HepG2 (cell line): ENCODE results near the gene CSNK1D. TPM values are rescaled to one million over a fixed set of nuclear protein-coding genes. Genes with fewer than 3 reads are reported as not detected.
A peak's percentile ranks its signal among the peaks of the same experiment; 100 is the strongest.

Experiments used
- DZIP1 ChIP-seq: sonication (generic); formaldehyde crosslinking; IDR thresholded peaks from 2 replicates; pipeline ENCODE4 v1.5.0; 2020; ENCODE audit warnings: mild to moderate bottlenecking, missing genetic modification reagents
- KAT7 ChIP-seq: IDR thresholded peaks from 2 replicates; pipeline ENCODE4 v1.6.1; 2018; ENCODE audit warnings: borderline replicate concordance, missing compliant biosample characterization
- KDM3A ChIP-seq: IDR thresholded peaks from 2 replicates; pipeline ENCODE4 v1.6.1; 2018; ENCODE audit warnings: low read depth, missing compliant biosample characterization
- KLF9 ChIP-seq: IDR thresholded peaks from 2 replicates; pipeline ENCODE4 v1.6.1; 2016; ENCODE audit warnings: low read depth
- POGK ChIP-seq: sonication (generic); formaldehyde crosslinking; conservative IDR thresholded peaks from 2 replicates; pipeline ENCODE4 v1.8.0; 2022; ENCODE audit warnings: mild to moderate bottlenecking, moderate library complexity, missing genetic modification reagents
- SCMH1 ChIP-seq: sonication (generic); formaldehyde crosslinking; IDR thresholded peaks from 2 replicates; pipeline ENCODE4 v1.9.0; 2021; ENCODE audit warnings: missing genetic modification reagents, mild to moderate bottlenecking, borderline replicate concordance
- SMARCE1 ChIP-seq: fragments of 450-650 bp; IDR thresholded peaks from 2 replicates; pipeline ENCODE4 v1.6.1; 2017; ENCODE audit warnings: borderline replicate concordance
- UBTF ChIP-seq: sonication (generic); formaldehyde crosslinking; IDR thresholded peaks from 2 replicates; pipeline ENCODE4 v1.4.0; 2020; ENCODE audit warnings: mild to moderate bottlenecking, missing genetic modification reagents
- ZNF292 ChIP-seq: sonication (generic); formaldehyde crosslinking; IDR thresholded peaks from 2 replicates; pipeline ENCODE4 v1.8.1; 2022; ENCODE audit warnings: mild to moderate bottlenecking, low read depth, missing genetic modification reagents, borderline replicate concordance
- ZNF652 ChIP-seq: IDR thresholded peaks from 2 replicates; pipeline ENCODE4 v1.6.1; 2016; ENCODE audit warnings: low read depth, borderline replicate concordance
- ZNF724P ChIP-seq: sonication (generic); formaldehyde crosslinking; IDR thresholded peaks from 2 replicates; pipeline ENCODE4 v1.8.0; 2022; ENCODE audit warnings: missing genetic modification reagents, borderline replicate concordance
- polyA plus RNA-seq, 8 experiments: library from polyadenylated mRNA; depleted of rRNA in 3 of 8; stranded (reverse) in 7 of 8; unstranded in 1 of 8; fragments of >200 nt; fragmentation: Illumina TruSeq in 4 of 8; extraction: Trizol in 4 of 8; gene quantifications; 2 replicates each; pipeline versions ENCODE4 v1.2.1 to v1.2.3, GENCODE V29; 2011 to 2016; ENCODE audit warnings: low read depth in 4 of 8, missing spikeins in 1 of 8, mixed read lengths in 1 of 8; ENCODE audit not compliant: insufficient read depth in 1 of 8
- total RNA-seq, 5 experiments: library from RNA; depleted of rRNA; stranded (reverse); fragments of >200 nt; fragmentation: Illumina TruSeq; extraction: Trizol; gene quantifications; 2 replicates each; pipeline ENCODE4 v1.2.3, GENCODE V29; 2016; ENCODE audit warnings: low read depth in 1 of 5
- TF ChIP-seq, protein P1 (sequence below): sonication (generic); formaldehyde crosslinking; IDR thresholded peaks from 2 replicates; pipeline ENCODE4 v1.4.0; 2020; ENCODE audit warnings: low read depth, missing genetic modification reagents
- TF ChIP-seq, protein P2 (sequence below): sonication (generic); formaldehyde crosslinking; IDR thresholded peaks from 2 replicates; pipeline ENCODE4 v1.4.0; 2020; ENCODE audit warnings: missing genetic modification reagents

Gene CSNK1D
- total and polyA plus RNA-seq, 2 of the 13 experiments (the other 11 are each of a cell fraction or from before 2014, with no cell fraction given) = 31.5 to 128 TPM

DNA sequence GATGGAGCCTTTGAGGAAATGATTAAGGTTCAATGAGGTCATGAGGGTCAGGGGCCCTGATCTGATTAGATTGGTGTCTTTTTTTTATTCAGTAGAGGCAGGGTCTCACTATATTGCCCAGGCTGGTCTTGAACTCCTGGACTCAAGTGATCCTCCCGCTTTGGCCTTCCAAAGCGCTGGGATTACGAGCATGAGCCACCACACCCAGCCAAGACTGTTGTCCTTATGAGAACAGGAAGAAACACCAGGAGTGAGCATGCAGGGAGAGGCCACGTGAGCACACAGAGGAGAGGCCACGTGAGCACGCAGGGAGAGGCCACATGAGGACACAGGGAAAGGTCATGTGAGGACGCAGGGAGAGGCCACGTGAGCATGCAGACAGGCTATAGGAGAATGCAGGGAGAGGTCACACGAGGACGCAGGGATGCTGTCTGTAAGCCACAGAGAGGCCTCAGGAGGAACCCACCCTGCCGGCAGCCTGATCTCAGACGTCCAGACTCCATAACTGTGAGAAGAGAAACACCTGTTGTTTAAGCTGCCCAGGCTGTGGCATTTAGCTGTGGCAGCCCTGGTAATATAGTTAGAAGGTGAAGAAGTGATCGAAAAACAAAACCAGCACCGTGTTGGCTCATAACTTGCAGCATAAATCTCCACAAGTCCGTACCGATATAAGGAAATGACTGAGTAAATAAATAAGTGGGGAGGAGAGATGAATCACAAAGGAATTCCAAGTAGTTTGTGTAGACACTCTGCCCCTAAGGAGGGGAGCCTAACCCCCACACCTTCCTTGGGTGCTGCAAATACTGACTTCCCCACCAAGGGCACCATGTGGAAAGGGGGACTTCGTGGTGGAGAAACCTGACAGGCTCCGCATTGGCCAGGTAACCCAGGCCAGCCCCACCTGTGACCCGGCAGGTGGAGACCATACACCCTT is 14.6 kb upstream of the CSNK1D start (continued):
- TF ChIP-seq, protein P1, sequence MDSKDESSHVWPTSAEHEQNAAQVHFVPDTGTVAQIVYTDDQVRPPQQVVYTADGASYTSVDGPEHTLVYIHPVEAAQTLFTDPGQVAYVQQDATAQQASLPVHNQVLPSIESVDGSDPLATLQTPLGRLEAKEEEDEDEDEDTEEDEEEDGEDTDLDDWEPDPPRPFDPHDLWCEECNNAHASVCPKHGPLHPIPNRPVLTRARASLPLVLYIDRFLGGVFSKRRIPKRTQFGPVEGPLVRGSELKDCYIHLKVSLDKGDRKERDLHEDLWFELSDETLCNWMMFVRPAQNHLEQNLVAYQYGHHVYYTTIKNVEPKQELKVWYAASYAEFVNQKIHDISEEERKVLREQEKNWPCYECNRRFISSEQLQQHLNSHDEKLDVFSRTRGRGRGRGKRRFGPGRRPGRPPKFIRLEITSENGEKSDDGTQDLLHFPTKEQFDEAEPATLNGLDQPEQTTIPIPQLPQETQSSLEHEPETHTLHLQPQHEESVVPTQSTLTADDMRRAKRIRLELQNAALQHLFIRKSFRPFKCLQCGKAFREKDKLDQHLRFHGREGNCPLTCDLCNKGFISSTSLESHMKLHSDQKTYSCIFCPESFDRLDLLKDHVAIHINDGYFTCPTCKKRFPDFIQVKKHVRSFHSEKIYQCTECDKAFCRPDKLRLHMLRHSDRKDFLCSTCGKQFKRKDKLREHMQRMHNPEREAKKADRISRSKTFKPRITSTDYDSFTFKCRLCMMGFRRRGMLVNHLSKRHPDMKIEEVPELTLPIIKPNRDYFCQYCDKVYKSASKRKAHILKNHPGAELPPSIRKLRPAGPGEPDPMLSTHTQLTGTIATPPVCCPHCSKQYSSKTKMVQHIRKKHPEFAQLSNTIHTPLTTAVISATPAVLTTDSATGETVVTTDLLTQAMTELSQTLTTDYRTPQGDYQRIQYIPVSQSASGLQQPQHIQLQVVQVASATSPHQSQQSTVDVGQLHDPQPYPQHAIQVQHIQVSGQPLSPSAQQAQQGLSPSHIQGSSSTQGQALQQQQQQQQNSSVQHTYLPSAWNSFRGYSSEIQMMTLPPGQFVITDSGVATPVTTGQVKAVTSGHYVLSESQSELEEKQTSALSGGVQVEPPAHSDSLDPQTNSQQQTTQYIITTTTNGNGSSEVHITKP (CRISPR knock-in tag) = peak; percentile 68; the same call in 1 of the 2 replicates
- TF ChIP-seq KLF9 (CRISPR knock-in tag) (0 out of 2 replicates have a peak, but pooled peaks have one; percentile 31), SMARCE1 (no peak), ZNF292 (peak; percentile 86; the same call in 1 of the 2 replicates), KDM3A (CRISPR knock-in tag) (peak; percentile 82; the same call in 1 of the 2 replicates), POGK (CRISPR knock-in tag) (peak; percentile 91), ZNF724P (peak; percentile 91; the same call in 1 of the 2 replicates), UBTF (peak; percentile 73), DZIP1 (CRISPR knock-in tag) (no peak), SCMH1 (CRISPR knock-in tag) (no peak), KAT7 (CRISPR knock-in tag) (no peak), ZNF652 (CRISPR knock-in tag) (0 out of 2 replicates have a peak, but pooled peaks have one; percentile 36)
- TF ChIP-seq, protein P2, sequence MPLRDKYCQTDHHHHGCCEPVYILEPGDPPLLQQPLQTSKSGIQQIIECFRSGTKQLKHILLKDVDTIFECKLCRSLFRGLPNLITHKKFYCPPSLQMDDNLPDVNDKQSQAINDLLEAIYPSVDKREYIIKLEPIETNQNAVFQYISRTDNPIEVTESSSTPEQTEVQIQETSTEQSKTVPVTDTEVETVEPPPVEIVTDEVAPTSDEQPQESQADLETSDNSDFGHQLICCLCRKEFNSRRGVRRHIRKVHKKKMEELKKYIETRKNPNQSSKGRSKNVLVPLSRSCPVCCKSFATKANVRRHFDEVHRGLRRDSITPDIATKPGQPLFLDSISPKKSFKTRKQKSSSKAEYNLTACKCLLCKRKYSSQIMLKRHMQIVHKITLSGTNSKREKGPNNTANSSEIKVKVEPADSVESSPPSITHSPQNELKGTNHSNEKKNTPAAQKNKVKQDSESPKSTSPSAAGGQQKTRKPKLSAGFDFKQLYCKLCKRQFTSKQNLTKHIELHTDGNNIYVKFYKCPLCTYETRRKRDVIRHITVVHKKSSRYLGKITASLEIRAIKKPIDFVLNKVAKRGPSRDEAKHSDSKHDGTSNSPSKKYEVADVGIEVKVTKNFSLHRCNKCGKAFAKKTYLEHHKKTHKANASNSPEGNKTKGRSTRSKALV (CRISPR knock-in tag) = 0 out of 2 replicates have a peak, but pooled peaks have one; percentile 27
